A673 (cell line): ENCODE results near the gene ABHD17C. TPM values are rescaled to one million over a fixed set of nuclear protein-coding genes. Genes with fewer than 3 reads are reported as not detected.

ENCODE experiments used
- BruUV-seq: library from RNA; stranded (reverse); fragments of 400-500 nt; replicated peaks from 2 replicates; lab custom pipeline; 2021; lab: Mats Ljungman, UMichigan
- CTCF ChIA-PET: fragments of 300-600 bp; sonication (Branson Sonifier 250); formaldehyde crosslinking; loops from one replicate; lab custom pipeline; 2022; ENCODE audit warnings: antibody characterized with exemption; lab: Charles Lee
- POLR2A ChIA-PET: fragments of 300-600 bp; sonication (Branson Sonifier 250); formaldehyde crosslinking; loops from one replicate; lab custom pipeline; 2022; ENCODE audit warnings: antibody characterized with exemption; ENCODE audit not compliant: low non-redundant PET; lab: Charles Lee
- DNase-seq: peaks from one replicate; pipeline ENCODE4 v3.0.0-alpha.2; 2015; ENCODE audit warnings: low spot score
- H3K27ac ChIP-seq: fragments of 200-600 bp; sonication (generic); 2 replicates; pipeline ENCODE4 v1.5.1; 2016; ENCODE audit warnings: mixed run types, low read depth, mild to moderate bottlenecking, mixed read lengths, antibody characterized with exemption, low read length; ENCODE audit not compliant: poor library complexity, severe bottlenecking
- H3K27me3 ChIP-seq: fragments of 200-600 bp; sonication (generic); replicated peaks from 2 replicates; pipeline ENCODE4 v1.6.1; 2017; ENCODE audit warnings: mixed run types, low read depth, mild to moderate bottlenecking, mixed read lengths, antibody characterized with exemption, low read length; ENCODE audit not compliant: insufficient read depth, poor library complexity
- H3K36me3 ChIP-seq: fragments of 200-600 bp; sonication (generic); 2 replicates; pipeline ENCODE4 v1.6.1; 2016; ENCODE audit warnings: mixed run types, mild to moderate bottlenecking, mixed read lengths, antibody characterized with exemption, low read length; ENCODE audit not compliant: insufficient read depth, poor library complexity, severe bottlenecking
- H3K4me1 ChIP-seq: fragments of 200-600 bp; sonication (generic); 2 replicates; pipeline ENCODE4 v1.6.1; 2017; ENCODE audit warnings: mixed run types, mild to moderate bottlenecking, mixed read lengths, antibody characterized with exemption, low read length; ENCODE audit not compliant: insufficient read depth, poor library complexity, severe bottlenecking
- H3K4me3 ChIP-seq: fragments of 200-600 bp; sonication (generic); 2 replicates; pipeline ENCODE4 v1.5.1; 2016; ENCODE audit warnings: low read depth, mixed run types, mild to moderate bottlenecking, mixed read lengths, low read length; ENCODE audit not compliant: poor library complexity, severe bottlenecking
- H3K9me3 ChIP-seq: fragments of 200-600 bp; sonication (generic); 2 replicates; pipeline ENCODE4 v1.6.1; 2016; ENCODE audit warnings: mixed run types, low read depth, mild to moderate bottlenecking, mixed read lengths, antibody characterized with exemption, low read length; ENCODE audit not compliant: poor library complexity, severe bottlenecking
- EZH2 ChIP-seq: fragments of 200-600 bp; sonication (generic); IDR thresholded peaks from 2 replicates; pipeline ENCODE4 v1.6.1; 2017; ENCODE audit warnings: borderline replicate concordance, low read depth, mild to moderate bottlenecking, mixed read lengths, antibody characterized with exemption, low read length; ENCODE audit not compliant: poor library complexity, severe bottlenecking
- intact Hi-C: fragments of 100-400 bp; cut with micrococcal nuclease; formaldehyde crosslinking; loops from one replicate; pipeline ENCODE4 v1.10.0; 2022; ENCODE audit not compliant: unreplicated experiment
- total RNA-seq: library from RNA; stranded (reverse); gene quantifications from 2 replicates; pipeline ENCODE4 v1.2.3, GENCODE V29; 2021
- TF ChIP-seq, protein P1 (sequence below): fragments of 300-800, 200-600 bp; sonication (generic); conservative IDR thresholded peaks from 2 replicates; pipeline ENCODE4 v1.5.1; 2017; ENCODE audit warnings: low read depth, mild to moderate bottlenecking, antibody characterized with exemption, low read length, moderate library complexity, mixed read lengths

Gene ABHD17C
- total RNA-seq, 1 experiment from 2014 or later, result 9.9 TPM

GRCh38 chr15:80749589-80749988 lies 54.5 kb downstream of the ABHD17C start:
- H3K4me3 ChIP-seq, result no peak overlapping the region
- H3K27me3 ChIP-seq, result no peaks in the 10 kb centered on the region
- TF ChIP-seq, protein P1, sequence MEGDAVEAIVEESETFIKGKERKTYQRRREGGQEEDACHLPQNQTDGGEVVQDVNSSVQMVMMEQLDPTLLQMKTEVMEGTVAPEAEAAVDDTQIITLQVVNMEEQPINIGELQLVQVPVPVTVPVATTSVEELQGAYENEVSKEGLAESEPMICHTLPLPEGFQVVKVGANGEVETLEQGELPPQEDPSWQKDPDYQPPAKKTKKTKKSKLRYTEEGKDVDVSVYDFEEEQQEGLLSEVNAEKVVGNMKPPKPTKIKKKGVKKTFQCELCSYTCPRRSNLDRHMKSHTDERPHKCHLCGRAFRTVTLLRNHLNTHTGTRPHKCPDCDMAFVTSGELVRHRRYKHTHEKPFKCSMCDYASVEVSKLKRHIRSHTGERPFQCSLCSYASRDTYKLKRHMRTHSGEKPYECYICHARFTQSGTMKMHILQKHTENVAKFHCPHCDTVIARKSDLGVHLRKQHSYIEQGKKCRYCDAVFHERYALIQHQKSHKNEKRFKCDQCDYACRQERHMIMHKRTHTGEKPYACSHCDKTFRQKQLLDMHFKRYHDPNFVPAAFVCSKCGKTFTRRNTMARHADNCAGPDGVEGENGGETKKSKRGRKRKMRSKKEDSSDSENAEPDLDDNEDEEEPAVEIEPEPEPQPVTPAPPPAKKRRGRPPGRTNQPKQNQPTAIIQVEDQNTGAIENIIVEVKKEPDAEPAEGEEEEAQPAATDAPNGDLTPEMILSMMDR, result no peak
- TF ChIP-seq EZH2, result no peak
- H3K4me1 ChIP-seq, result peaks cover 4% of the 10 kb centered on the region
- ChIA-PET CTCF (no interaction called here), POLR2A (no interaction called here)
- intact Hi-C loops, result no loop called here
- DNase-seq, result no peak
- no peak overlapping the region for H3K27ac ChIP-seq
- H3K36me3 ChIP-seq, result no peaks in the 10 kb centered on the region
- peaks cover 6% of the 10 kb centered on the region for H3K9me3 ChIP-seq
- BruUV-seq, result no TSS peak

GRCh38 chr15:80750575-80750974 lies 55.5 kb downstream of the ABHD17C start:
- POLR2A ChIA-PET, result no interaction called here
- no peak overlapping the region for H3K27ac ChIP-seq
- no TSS peak for BruUV-seq

GRCh38 chr15:80752204-80752603 lies 57.1 kb downstream of the ABHD17C start:
- Histone ChIP-seq H3K4me3 (no peak overlapping the region), H3K4me1 (peaks cover 4% of the 10 kb centered on the region), H3K27ac (no peak overlapping the region), H3K27me3 (no peaks in the 10 kb centered on the region), H3K9me3 (no peaks in the 10 kb centered on the region), H3K36me3 (no peaks in the 10 kb centered on the region)
- ChIA-PET CTCF (no interaction called here), POLR2A (no interaction called here)
- BruUV-seq, result no TSS peak
- TF ChIP-seq EZH2, result no peak
- TF ChIP-seq, protein P1, result no peak
- intact Hi-C loops, result no loop called here
- no peak for DNase-seq

More at GRCh38 chr15:80750575-80750974, 55.5 kb downstream of the ABHD17C start:
- Histone ChIP-seq H3K27me3 (no peaks in the 10 kb centered on the region), H3K4me3 (no peak overlapping the region), H3K9me3 (peaks cover 6% of the 10 kb centered on the region), H3K36me3 (no peaks in the 10 kb centered on the region), H3K4me1 (peaks cover 4% of the 10 kb centered on the region)
- CTCF ChIA-PET, result no interaction called here
- TF ChIP-seq EZH2, result no peak
- TF ChIP-seq, protein P1, result no peak
- DNase-seq, result no peak
- intact Hi-C loops, result no loop called here
